Endothelial cell of umbilical vein (primary cell): ENCODE data around the gene SENP7. TPM values are rescaled to one million over a fixed set of nuclear protein-coding genes. Genes with fewer than 3 reads are reported as not detected.
"Not testable (repeated sequence)": the region's sequence is repeated elsewhere in the genome, so short reads cannot be mapped to it uniquely, and the experiment has no call there.

Source experiments
- BruUV-seq: library from RNA; stranded (reverse); fragments of 400-500 nt; replicated peaks from 2 replicates; lab custom pipeline; 2021; lab: Mats Ljungman, UMichigan
- CTCF ChIA-PET: fragments of 300-600, 350-600 bp; sonication (Branson Sonifier 250); formaldehyde crosslinking; loops from one replicate; lab custom pipeline; 2021; ENCODE audit warnings: antibody characterized with exemption, inconsistent platforms; lab: Charles Lee
- POLR2A ChIA-PET: fragments of 300-600, 350-600 bp; sonication (Branson Sonifier 250); formaldehyde crosslinking; loops from one replicate; lab custom pipeline; 2021; ENCODE audit warnings: antibody characterized with exemption, inconsistent platforms; lab: Charles Lee
- DNase-seq: peaks from one replicate; pipeline ENCODE4 v3.0.0-alpha.2; 2011; ENCODE audit warnings: low read depth, low spot score
- FAIRE-seq: peaks from 2 replicates; lab custom pipeline; 2011; peaks lifted over from hg19 to GRCh38; lab: Jason Lieb, UNC
- H2AFZ ChIP-seq: 2 replicates; pipeline ENCODE4 v1.6.0; 2012; ENCODE audit warnings: low read depth, low read length, control low read depth, inconsistent platforms
- H3K27ac ChIP-seq: 2 replicates; pipeline ENCODE4 v1.5.1; 2011; ENCODE audit warnings: low read depth, mild to moderate bottlenecking, control low read depth, low read length, moderate library complexity; ENCODE audit not compliant: insufficient read depth
- H3K27me3 ChIP-seq, 2 experiments: 2 replicates each; pipeline versions ENCODE4 v1.6.0 to v1.6.1; 2011; ENCODE audit warnings: low read length in 2 of 2, mixed read lengths in 1 of 2; ENCODE audit not compliant: control insufficient read depth in 2 of 2, insufficient read depth in 2 of 2
- H3K36me3 ChIP-seq, 2 experiments: 2 replicates in 1 of 2; 3 replicates in 1 of 2; pipeline ENCODE4 v1.5.1; 2011; ENCODE audit warnings: low read length in 2 of 2, mild to moderate bottlenecking in 1 of 2, moderate library complexity in 1 of 2; ENCODE audit not compliant: control insufficient read depth in 2 of 2, insufficient read depth in 2 of 2; ENCODE audit errors: extremely low read depth in 1 of 2
- H3K4me1 ChIP-seq: 3 replicates; pipeline ENCODE4 v1.5.1; 2011; ENCODE audit warnings: mild to moderate bottlenecking, low read length; ENCODE audit not compliant: control insufficient read depth, insufficient read depth; ENCODE audit errors: extremely low read depth
- H3K4me2 ChIP-seq: 2 replicates; pipeline ENCODE4 v1.6.1; 2011; ENCODE audit warnings: low read length, control low read depth, mixed read lengths; ENCODE audit not compliant: insufficient read depth
- H3K4me3 ChIP-seq, 3 experiments: fragments of 200-600 bp in 1 of 3; sonication (generic), shearing (Covaris generic) in 1 of 3; replicated peaks in 1 of 3; 2 replicates each; pipeline ENCODE4 v1.5.1; 2011 to 2016; ENCODE audit warnings: control low read depth in 3 of 3, low read length in 3 of 3, mild to moderate bottlenecking in 2 of 3, inconsistent platforms in 1 of 3, low read depth in 1 of 3, moderate library complexity in 1 of 3; ENCODE audit not compliant: insufficient read depth in 1 of 3
- H3K79me2 ChIP-seq: 2 replicates; pipeline ENCODE4 v1.6.0; 2012; ENCODE audit warnings: low read length, inconsistent platforms; ENCODE audit not compliant: control insufficient read depth, insufficient read depth
- H3K9ac ChIP-seq: replicated peaks from 2 replicates; pipeline ENCODE3; 2011; ENCODE audit warnings: low read length, control low read depth; ENCODE audit not compliant: insufficient read depth; ENCODE audit errors: extremely low read depth
- H3K9me1 ChIP-seq: replicated peaks from 3 replicates; pipeline ENCODE4 v1.6.0; 2011; ENCODE audit warnings: mild to moderate bottlenecking, low read length; ENCODE audit not compliant: control insufficient read depth, insufficient read depth; ENCODE audit errors: extremely low read depth
- H3K9me3 ChIP-seq: replicated peaks from 2 replicates; pipeline ENCODE4 v1.5.1; 2012; ENCODE audit warnings: low read length, inconsistent platforms; ENCODE audit not compliant: control insufficient read depth, insufficient read depth
- H4K20me1 ChIP-seq: replicated peaks from 2 replicates; pipeline ENCODE3; 2011; ENCODE audit warnings: mild to moderate bottlenecking, low read length; ENCODE audit not compliant: control insufficient read depth, insufficient read depth; ENCODE audit errors: extremely low read depth
- EZH2 ChIP-seq: IDR thresholded peaks from 2 replicates; pipeline ENCODE4 v1.6.1; 2012; ENCODE audit warnings: borderline replicate concordance, low read depth, mild to moderate bottlenecking, moderate library complexity, low read length, inconsistent platforms; ENCODE audit not compliant: severe bottlenecking
- FOS ChIP-seq: IDR thresholded peaks from 2 replicates; pipeline ENCODE4 v1.6.1; 2011; ENCODE audit warnings: mild to moderate bottlenecking, low read length, moderate library complexity, borderline replicate concordance; ENCODE audit not compliant: insufficient read depth
- GATA2 ChIP-seq: IDR thresholded peaks from 2 replicates; pipeline ENCODE4 v1.7.0; 2011; ENCODE audit warnings: low read depth, mild to moderate bottlenecking, moderate library complexity, mixed read lengths, low read length; ENCODE audit not compliant: insufficient read length, insufficient read depth
- JUN ChIP-seq: IDR thresholded peaks from 2 replicates; pipeline ENCODE4 v1.6.1; 2011; ENCODE audit warnings: borderline replicate concordance, low read depth; ENCODE audit not compliant: insufficient read length, insufficient read depth
- MYC ChIP-seq: IDR thresholded peaks from one replicate; pipeline ENCODE4 v1.6.1; 2011; ENCODE audit warnings: mild to moderate bottlenecking, low read depth, low read length
- POLR2A ChIP-seq: IDR thresholded peaks from 2 replicates; pipeline ENCODE4 v1.6.1; 2012; ENCODE audit warnings: low read depth, mild to moderate bottlenecking, control low read depth, low read length
- POLR2AphosphoS5 ChIP-seq: IDR thresholded peaks from 2 replicates; pipeline ENCODE4 v1.6.1; 2012; ENCODE audit warnings: low read depth, mild to moderate bottlenecking, control low read depth, low read length, moderate library complexity; ENCODE audit not compliant: insufficient read depth
- dilution Hi-C: fragments of 300-500 bp; cut with MboI; formaldehyde crosslinking; loops from one replicate; pipeline ENCODE4 v1.15.0; 2019; ENCODE audit warnings: low sequenced_read_pairs; ENCODE audit not compliant: extremely low pct_ligation_motif_present
- intact Hi-C: fragments of 100-400 bp; cut with micrococcal nuclease; formaldehyde crosslinking; loops from one replicate; pipeline ENCODE4 v1.10.0; 2022
- polyA plus RNA-seq, 4 experiments: library from polyadenylated mRNA; depleted of rRNA in 3 of 4; stranded (reverse) in 3 of 4; unstranded in 1 of 4; fragments of >200 nt; gene quantifications; 2 replicates each; pipeline versions ENCODE4 v1.2.1 to v1.2.3, GENCODE V29; 2011 to 2012; ENCODE audit warnings: missing spikeins in 1 of 4
- total RNA-seq: library from RNA; stranded (reverse); gene quantifications from 2 replicates; pipeline ENCODE4 v1.2.3, GENCODE V29; 2021
- TF ChIP-seq, protein P1 (sequence below), 2 donors: IDR thresholded peaks; 1 replicate in 1 of 2; 2 replicates in 1 of 2; pipeline ENCODE4 v1.5.1; 2011; ENCODE audit warnings: low read length in 2 of 2, mild to moderate bottlenecking in 2 of 2, moderate library complexity in 2 of 2, control low read depth in 1 of 2, inconsistent platforms in 1 of 2, low read depth in 1 of 2; ENCODE audit not compliant: insufficient read depth in 1 of 2; ENCODE audit errors: extremely low read depth in 1 of 2
- TF ChIP-seq, protein P2 (sequence below): IDR thresholded peaks from 2 replicates; pipeline ENCODE4 v1.6.1; 2011; ENCODE audit not compliant: insufficient read depth, insufficient read length

Gene SENP7
- total and polyA plus RNA-seq, 2 donors (not counting 3 experiments of a cell fraction or from before 2014, with no cell fraction given): 5.1 to 18.7 TPM

DNA sequence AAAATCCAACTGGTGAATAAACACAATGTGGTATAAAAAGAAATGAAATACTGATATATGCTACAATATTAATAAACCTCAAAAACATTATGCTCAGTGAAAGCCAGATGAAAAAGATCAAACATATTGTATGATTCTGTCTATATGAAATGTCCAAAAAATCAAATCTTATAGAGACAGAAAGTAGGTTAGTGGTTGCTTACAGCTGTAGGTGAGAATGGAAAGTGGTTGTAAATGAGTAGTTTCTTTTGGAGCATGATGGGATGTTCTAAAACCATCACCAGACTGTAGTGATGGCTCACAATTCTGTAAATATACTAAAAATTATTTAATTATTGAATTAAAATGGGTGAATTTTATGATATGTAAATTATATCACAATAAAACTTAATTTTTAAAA is 58.4 kb downstream of the SENP7 start:
- H3K4me1 ChIP-seq: no peaks in the 10 kb centered on the region
- no peak overlapping the region for H2AFZ ChIP-seq
- H3K79me2 ChIP-seq: no peaks in the 10 kb centered on the region
- FAIRE-seq: no peak
- no peaks in the 10 kb centered on the region for H4K20me1 ChIP-seq
- no peaks in the 10 kb centered on the region for H3K27me3 ChIP-seq
- intact Hi-C loops: no loop called here
- dilution Hi-C loops: no loop called here
- POLR2A ChIA-PET: no interaction called here
- H3K9me3 ChIP-seq: no peaks in the 10 kb centered on the region
- DNase-seq: no peak
- no peak overlapping the region for H3K4me2 ChIP-seq
- H3K9ac ChIP-seq: no peak overlapping the region
- TF ChIP-seq POLR2AphosphoS5: no peak
- TF ChIP-seq POLR2A: no peak
- no peak for TF ChIP-seq GATA2
- TF ChIP-seq MYC: no peak
- no peak overlapping the region for H3K27ac ChIP-seq
- CTCF ChIA-PET: interaction anchor here (1.3 kb wide), 1 partner anchor 10 kb away, joined by 3 read pairs; no protein-coding TSS in a partner anchor
- BruUV-seq: no TSS peak
- H3K9me1 ChIP-seq: no peaks in the 10 kb centered on the region
- no peaks in the 10 kb centered on the region for H3K36me3 ChIP-seq
- H3K4me3 ChIP-seq: no peak overlapping the region

DNA sequence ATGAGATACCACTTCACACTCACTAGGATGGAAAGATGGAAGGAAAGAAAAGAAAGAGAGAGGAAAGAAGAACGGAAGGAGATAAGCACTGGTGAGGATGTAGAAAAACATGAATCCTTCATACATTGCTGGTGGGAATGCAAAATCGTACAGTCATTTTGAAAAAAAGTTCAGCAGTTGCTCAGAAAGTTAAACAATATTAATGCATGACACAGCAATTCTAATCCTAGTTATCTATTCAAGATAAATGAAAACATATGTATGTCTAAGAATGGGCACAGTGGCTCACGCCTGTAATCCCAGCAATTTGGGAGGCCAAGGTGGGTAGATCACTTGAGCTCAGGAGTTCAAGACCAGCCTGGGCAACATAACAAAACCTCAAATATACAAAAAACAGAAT is 59.1 kb downstream of the SENP7 start:
- FAIRE-seq: no peak
- H2AFZ ChIP-seq: no peak overlapping the region
- BruUV-seq: no TSS peak
- CTCF ChIA-PET: no interaction called here
- POLR2A ChIA-PET: no interaction called here
- H3K4me3 ChIP-seq: no peak overlapping the region
- TF ChIP-seq, protein P1, sequence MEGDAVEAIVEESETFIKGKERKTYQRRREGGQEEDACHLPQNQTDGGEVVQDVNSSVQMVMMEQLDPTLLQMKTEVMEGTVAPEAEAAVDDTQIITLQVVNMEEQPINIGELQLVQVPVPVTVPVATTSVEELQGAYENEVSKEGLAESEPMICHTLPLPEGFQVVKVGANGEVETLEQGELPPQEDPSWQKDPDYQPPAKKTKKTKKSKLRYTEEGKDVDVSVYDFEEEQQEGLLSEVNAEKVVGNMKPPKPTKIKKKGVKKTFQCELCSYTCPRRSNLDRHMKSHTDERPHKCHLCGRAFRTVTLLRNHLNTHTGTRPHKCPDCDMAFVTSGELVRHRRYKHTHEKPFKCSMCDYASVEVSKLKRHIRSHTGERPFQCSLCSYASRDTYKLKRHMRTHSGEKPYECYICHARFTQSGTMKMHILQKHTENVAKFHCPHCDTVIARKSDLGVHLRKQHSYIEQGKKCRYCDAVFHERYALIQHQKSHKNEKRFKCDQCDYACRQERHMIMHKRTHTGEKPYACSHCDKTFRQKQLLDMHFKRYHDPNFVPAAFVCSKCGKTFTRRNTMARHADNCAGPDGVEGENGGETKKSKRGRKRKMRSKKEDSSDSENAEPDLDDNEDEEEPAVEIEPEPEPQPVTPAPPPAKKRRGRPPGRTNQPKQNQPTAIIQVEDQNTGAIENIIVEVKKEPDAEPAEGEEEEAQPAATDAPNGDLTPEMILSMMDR (IDR thresholded peaks at IDR 0.05; ENCODE audit: extremely low read depth in 1 of 2, insufficient read depth in 1 of 2, low read depth in 1 of 2, low read length in 2 of 2): no peak
- TF ChIP-seq POLR2A: no peak
- TF ChIP-seq FOS: no peak
- no peak for TF ChIP-seq GATA2
- TF ChIP-seq, protein P2, sequence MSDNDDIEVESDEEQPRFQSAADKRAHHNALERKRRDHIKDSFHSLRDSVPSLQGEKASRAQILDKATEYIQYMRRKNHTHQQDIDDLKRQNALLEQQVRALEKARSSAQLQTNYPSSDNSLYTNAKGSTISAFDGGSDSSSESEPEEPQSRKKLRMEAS: no peak
- no peak for TF ChIP-seq POLR2AphosphoS5
- no peak for TF ChIP-seq EZH2
- no peak for TF ChIP-seq JUN
- TF ChIP-seq MYC: no peak
- H3K9me1 ChIP-seq: no peaks in the 10 kb centered on the region
- H3K27ac ChIP-seq: no peak overlapping the region
- H4K20me1 ChIP-seq: no peaks in the 10 kb centered on the region
- H3K4me2 ChIP-seq: no peak overlapping the region
- intact Hi-C loops (no loop called here), dilution Hi-C loops (no loop called here)
- H3K27me3 ChIP-seq: no peaks in the 10 kb centered on the region
- H3K9ac ChIP-seq: no peak overlapping the region
- no peaks in the 10 kb centered on the region for H3K36me3 ChIP-seq
- no peaks in the 10 kb centered on the region for H3K79me2 ChIP-seq
- no peaks in the 10 kb centered on the region for H3K9me3 ChIP-seq
- DNase-seq: no peak
- no peaks in the 10 kb centered on the region for H3K4me1 ChIP-seq

DNA sequence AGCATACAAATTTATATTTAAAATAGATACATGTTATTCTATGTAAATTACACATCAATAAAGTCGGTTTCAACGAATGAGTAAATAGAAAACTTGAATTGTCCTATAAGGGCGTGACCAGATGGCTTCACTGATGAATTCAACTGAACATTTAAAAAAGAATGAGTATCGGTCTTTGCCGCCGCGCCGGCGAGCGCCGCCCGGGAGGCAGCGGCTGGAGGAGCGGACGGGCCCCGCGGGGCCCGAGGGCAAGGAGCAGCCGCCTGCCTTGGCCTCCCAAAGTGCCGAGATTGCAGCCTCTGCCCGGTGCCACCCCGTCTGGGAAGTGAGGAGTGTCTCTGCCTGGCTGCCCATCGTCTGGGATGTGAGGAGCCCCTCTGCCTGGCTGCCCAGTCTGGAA is 74.4 kb downstream of the SENP7 start:
- H3K4me2 ChIP-seq, DNase-seq, H3K9me1 ChIP-seq, FAIRE-seq, H4K20me1 ChIP-seq, H3K9me3 ChIP-seq, H3K36me3 ChIP-seq, POLR2A ChIA-PET, H3K27ac ChIP-seq, BruUV-seq, H3K9ac ChIP-seq, intact Hi-C loops, CTCF ChIA-PET, H2AFZ ChIP-seq, H3K27me3 ChIP-seq, H3K4me1 ChIP-seq, dilution Hi-C loops, H3K4me3 ChIP-seq: not testable (repeated sequence)
- peaks cover 12% of the 10 kb centered on the region for H3K79me2 ChIP-seq
